DOHH2 (cell line): ENCODE results near the gene TMEM26.

ENCODE experiments used
- EZH2phosphoT487 ChIP-seq: fragments of 200-600 bp; sonication (generic); IDR thresholded peaks from 2 replicates; pipeline ENCODE4 v1.6.1; 2017; ENCODE audit warnings: borderline replicate concordance, mild to moderate bottlenecking, antibody characterized with exemption, low read length, moderate library complexity, mixed read lengths
- TF ChIP-seq, protein P1 (sequence below): fragments of 200-600 bp; sonication (generic); IDR thresholded peaks from one replicate; pipeline ENCODE4 v1.5.1; 2014; ENCODE audit warnings: antibody characterized with exemption, mild to moderate bottlenecking, low read depth, low read length; ENCODE audit not compliant: poor library complexity, severe bottlenecking

DNA sequence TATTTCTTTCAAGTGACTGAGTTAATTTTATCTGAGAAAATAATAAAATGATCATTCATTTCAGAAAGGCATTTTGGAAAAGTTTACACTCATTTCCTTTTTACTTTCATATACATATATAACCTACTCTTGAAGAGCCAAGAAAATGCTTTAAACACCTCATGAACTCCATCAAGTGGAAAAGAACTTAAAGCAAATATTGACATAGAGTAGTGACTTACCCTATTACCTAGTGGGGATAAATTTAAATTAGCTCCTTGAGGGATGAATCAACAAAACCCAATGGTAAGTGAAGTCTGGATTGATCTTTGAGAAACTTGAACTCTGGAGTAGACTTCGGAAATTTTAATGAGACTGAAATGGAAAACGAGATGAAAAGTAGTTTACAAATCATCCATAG is 88.6 kb downstream of the TMEM26 start:
- TF ChIP-seq, protein P1, sequence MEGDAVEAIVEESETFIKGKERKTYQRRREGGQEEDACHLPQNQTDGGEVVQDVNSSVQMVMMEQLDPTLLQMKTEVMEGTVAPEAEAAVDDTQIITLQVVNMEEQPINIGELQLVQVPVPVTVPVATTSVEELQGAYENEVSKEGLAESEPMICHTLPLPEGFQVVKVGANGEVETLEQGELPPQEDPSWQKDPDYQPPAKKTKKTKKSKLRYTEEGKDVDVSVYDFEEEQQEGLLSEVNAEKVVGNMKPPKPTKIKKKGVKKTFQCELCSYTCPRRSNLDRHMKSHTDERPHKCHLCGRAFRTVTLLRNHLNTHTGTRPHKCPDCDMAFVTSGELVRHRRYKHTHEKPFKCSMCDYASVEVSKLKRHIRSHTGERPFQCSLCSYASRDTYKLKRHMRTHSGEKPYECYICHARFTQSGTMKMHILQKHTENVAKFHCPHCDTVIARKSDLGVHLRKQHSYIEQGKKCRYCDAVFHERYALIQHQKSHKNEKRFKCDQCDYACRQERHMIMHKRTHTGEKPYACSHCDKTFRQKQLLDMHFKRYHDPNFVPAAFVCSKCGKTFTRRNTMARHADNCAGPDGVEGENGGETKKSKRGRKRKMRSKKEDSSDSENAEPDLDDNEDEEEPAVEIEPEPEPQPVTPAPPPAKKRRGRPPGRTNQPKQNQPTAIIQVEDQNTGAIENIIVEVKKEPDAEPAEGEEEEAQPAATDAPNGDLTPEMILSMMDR: no peak
- no peak for TF ChIP-seq EZH2phosphoT487
